GM19351 (cell line): ENCODE data around the gene EGFLAM.

Source experiments
- ATAC-seq: cut with Tn5 transposase; IDR thresholded peaks from one replicate; pipeline ENCODE4 v1.9.1; 2021; ENCODE audit warnings: mild to moderate bottlenecking, moderate library complexity; ENCODE audit not compliant: unreplicated experiment

The EGFLAM gene

DNA sequence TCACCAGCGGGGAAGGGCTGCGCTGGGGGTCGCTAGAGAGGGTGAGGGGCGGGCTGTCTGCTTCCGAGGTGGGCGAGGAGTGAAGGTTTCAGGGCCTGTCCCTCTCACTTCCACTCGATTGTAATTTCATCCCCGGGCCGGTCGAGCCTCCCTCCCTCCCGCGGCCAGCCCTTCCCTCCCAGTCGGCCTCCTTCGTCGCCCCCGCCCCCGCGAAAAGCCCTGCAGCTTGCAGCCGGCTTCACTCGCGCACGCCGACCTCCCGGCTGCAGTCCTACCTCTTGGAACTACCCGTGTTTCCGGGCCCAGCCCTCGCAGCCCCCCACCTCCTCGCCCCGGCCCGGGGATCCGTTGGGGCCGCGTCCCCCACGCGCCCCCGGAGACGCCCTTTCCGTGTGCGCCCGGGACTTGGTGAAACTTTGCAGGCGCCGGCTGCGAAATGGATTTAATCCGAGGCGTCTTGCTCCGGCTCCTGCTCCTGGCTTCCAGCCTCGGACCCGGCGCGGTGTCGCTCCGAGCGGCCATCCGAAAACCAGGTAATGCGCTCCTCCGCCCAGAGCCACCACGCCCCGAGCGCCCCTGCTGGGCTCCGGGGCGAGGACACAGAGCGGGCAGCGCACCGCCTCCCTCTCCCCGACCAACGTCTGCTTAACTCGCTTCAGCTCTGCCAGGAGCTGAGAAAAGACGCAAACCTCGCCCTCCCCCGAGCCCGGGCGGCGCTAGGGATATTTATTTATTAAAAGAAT, at the start of gene EGFLAM:
Gene EGFLAM, plus strand, starts transcription at position 241 of the 743 bp plus-strand sequence. Its CDS starts 196 bp downstream, at position 437.
- no peak for ATAC-seq

DNA sequence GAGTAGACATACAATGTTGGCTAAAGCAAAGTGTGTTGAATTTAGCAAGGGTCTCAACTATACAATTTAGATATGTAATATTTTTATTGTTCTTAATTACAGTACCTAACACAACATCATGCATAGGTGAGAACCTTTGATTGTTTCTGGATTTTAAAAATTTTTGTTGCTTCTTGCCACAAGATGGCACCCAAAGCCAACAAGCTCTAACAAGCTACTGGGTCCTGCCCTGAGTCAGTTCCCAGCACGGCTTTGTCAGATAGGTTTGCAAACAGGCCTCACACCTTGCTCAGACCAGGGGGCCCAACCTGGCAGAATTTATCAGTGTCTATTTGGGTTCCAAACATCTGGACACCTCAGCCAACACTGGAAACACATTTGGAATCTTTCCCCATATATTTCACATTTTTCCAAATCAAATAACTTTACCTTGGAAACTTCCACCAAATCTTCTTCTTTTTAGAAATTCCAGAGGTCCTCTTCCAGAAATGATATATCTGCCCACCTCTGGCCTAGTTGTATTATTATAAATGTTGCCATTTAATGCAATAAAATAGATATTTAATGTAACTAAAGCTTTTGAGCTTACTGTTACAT, 49.5 kb upstream of the EGFLAM start:
- ATAC-seq: no peak

DNA sequence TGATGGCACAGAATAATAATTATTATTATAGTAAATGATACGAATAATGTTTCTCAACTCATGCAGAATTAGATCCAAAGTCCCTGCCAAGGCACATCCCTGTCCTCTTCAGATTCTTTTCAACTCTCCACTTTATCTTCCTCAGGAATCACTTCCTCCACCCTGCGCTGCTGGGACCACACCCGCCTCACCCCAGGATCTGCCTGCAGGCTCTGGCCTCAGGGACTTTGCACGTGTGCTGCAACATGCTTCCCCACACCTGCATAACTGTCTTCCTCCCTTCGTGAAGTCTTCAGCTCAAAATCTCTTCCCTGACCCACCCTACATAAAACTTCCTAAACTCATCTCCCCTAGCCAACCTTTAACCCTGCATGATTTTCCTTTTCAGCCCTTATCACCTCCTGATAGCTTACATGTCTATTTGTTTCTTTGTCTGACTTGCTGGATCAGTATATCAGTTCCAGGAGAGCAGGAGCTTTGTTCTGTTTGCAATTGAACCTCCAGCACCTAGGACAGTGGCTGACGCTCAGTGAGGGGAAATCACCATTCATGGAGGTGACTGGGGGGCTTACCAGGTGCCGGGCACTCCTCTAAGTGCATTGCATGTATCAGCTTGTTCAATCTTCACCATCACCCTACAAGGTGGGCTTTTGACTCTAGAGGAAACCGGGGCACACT, 47.5 kb upstream of the EGFLAM start:
- no peak for ATAC-seq

DNA sequence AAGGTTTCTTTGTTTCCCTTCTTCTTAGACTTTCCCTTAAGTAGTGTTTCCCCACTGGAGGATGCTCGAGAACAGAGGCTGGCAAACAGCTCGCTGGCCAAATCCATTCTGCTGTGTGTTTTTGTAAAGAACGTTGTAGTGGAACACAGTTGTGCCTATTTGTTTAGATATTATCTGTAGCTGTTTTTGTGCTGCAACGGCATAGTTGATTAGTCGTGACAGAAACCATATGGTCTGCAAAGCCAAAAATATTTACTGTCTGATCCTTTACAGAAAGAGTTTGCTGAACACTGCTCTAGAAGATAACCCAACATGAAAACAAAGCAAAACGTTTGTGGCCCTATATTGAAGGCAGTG, 47.0 kb upstream of the EGFLAM start:
- no peak for ATAC-seq

DNA sequence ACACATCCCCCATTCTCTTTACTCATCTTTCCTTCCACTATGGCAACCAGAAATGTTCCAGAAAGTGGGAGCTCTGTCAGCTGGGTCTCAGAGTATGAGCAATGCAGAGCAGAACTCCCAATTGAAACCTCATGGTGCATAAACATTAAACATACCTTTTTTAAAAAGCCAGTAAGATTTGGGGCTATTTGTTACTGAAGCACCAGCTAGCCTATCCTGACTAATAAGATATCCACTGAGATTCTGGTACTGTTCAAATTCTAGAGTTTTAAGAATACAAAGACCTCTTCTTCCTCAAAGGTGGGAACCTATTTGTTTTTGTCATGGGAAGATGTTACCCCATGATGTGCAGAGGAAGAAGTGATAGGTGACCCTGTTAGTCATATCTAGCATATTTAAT, 46.1 kb upstream of the EGFLAM start:
- no peak for ATAC-seq

DNA sequence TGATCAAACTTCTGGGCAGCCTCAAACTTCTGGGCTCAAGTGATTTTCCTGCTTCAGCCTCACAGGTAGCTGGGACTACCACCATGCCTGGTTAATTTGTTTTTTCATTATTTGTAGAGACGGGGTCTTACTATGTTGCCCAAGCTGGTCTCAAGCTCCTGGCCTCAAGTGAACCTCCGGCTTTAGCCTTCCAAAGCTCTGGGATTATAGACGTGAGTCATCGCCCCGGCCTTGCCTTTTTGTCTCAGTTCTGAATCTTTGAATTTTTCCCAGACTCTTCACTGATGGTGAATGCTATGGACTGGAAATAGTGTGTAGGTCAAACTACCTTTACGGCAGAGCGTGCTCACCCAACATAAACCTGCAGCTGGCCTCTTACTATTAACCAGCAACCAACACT, 32.3 kb upstream of the EGFLAM start:
- no peak for ATAC-seq

DNA sequence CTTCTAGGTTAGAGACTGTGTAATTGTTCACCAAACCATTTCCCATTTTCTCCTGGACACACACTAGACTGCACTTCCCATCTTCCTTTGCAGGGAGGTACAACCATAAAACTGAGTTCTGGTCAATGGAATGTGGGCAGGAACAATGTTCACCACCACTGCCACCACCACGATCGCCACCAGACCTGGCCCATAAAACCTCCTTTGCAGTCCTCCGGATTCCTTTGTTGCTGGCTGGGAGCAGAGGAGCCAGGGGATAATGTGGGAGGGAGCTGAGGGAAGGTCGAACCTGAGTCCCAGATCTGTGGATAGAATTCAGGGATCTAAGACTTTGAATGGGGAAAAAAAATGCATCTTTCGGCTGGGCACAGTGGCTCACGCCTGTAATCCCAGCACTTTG, 29.4 kb upstream of the EGFLAM start:
- no peak for ATAC-seq

DNA sequence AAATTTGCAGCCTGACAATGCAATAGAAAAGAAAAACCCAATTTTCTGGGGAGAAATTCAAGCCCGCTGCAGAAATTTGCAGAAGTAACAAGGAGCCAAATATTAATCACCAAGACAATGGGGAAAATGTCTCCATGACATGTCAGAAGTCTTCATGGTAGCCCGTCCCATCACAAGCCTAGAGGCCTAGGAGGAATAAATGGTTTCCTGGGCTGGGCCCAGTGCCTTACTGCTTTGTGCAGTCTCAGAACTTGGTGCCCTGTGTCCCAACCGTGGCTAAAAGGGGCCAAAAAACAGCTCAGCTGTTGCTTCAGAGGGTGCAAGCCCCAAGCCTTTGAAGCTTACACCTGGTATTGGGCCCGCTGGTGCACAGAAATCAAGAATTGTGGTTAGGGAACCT, 23.6 kb upstream of the EGFLAM start:
- no peak for ATAC-seq

DNA sequence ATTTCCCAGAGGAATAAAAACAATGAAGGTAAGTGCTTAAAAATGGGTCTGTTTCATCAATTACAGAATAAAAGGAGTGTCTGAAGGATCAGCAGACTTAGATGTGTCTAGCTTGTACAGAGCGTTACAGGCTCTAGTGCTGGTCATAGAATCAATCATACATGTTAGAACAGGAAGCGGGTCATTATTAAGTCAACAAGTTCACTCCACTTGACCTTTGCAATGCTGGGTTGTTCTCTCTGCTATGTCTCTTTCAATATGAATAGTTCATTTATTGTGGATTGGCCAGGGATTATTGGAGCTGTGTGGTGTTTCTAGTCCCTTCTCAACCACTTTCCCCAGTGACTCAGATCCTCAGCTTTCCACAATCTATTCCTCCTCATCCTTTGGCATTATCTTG, 20.7 kb upstream of the EGFLAM start:
- no peak for ATAC-seq

DNA sequence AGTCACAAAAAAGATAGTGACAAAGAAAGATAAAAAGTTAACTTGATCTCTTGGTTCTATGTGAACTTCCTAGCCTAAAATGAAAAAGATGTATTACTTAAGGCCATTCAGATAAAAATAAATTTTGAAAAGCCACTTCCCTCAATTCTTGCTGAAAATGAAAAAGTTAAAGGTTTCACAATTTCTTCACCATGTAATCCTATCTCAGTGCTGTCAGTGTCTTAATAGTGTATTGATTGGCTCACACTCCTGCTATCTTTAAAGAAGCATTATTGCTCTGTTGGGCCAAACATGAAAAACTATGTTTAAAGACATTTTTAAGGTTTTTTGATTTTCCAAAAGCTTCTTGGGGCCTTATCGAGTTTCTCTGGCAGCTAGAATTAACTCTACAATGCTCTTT, 18.1 kb upstream of the EGFLAM start:
- ATAC-seq: no peak

DNA sequence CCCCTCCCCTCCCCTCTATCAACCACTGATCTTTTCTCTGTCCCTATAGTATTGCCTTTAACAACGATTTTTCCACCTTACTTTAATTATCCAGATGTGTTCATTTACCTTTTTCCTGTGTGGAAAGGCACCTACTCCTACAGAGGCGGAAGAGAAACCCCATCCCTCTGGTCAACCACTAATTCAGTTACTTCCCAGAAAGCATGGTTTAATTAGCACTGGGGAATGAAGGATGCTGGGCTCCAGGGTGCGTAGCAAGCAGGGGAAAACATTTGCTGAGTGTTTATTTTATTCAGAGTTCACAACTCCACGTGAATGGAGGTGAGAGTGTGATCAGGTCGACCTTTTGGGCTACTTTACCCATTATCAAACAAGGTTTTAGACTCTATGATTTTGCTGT, 16.7 kb upstream of the EGFLAM start:
- no peak for ATAC-seq

DNA sequence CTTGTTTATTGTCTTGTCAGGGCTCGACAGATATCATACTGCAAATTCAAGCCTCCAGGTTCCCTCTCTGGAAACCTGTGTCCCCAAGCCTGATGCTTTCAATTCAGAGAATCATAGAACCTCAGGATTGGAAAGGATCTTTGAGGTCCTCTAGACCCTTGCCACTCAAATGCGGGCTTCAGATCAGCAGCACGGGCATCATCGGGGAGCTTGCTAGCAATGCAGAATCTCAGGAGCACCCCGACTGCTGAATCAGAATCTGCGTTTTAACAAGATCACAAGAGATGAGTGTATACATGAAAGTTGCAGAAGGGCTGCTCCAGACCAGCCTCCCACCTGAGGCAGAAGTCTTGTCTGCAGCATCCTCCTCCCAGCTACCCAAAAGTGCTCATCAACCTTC, 13.1 kb upstream of the EGFLAM start:
- ATAC-seq: no peak

DNA sequence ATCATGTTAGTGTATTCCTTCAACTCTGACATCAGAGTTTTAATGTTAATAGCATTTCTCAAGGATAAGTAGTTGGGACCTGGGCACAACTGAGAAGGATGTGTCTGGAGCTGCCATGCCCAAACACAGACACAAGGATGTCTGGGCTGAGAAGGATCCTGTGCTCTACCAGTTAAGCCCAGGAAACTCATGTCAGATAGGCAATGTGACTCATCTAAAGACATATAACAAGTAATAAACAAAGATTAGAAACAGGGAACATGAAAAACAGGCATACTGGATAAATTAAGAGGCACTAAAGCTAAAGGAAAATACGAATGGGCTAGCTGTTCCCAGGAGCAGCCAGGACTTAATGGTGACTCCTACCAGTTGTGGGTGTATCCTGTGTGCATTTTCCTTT, 9.1 kb upstream of the EGFLAM start:
- ATAC-seq: no peak

DNA sequence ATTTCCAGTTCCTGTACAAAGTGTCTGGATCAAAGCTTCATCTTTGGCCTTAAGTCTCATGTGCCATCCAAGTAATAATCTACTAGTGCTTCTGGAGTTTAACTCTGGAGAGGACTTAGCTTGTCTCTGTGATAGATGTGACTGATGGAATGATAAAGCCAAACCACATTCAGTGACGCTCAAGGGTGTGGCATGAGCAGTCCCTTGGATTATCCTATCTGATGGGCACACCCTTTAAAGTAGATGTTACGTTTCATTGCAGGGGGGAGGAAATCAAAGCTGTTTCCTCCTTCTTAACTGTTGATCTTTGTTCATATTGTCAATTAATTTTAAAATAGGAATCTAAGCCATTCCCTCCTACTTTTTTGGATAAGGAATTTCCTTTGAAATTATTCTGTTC, 8.5 kb upstream of the EGFLAM start:
- ATAC-seq: no peak

DNA sequence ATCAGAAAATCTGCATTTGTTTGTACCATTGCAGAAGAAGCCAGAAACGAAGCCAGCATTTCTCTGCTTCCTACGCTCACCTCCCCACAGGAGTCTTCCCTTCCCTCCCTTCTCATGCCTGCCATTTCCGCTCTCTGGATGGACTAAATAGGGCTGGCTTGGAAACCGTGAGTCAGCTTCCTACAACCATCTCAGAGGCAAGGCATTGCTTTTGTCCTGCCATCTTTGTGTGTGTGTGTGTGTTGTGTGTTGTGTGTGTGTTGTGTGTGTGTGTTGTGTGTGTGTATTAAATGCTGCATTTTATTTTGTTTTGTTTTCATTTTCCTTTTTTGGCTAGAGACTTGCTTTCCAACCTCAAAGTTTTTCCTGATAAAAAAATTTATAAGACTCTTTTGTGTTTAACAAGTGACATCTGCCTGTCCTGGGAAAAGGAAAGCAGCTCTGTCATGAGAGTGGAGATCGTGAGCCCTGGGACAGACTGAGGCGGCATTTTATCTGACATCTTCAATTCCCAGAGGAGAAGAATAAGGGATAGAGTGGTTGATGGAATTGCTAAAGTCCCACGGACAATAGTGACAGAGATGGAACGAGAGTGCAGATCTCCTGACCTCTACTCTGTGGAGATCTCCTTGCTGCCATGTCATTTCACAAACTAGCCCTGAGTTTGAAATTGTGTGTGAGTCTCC, 7.5 kb upstream of the EGFLAM start:
- no peak for ATAC-seq

DNA sequence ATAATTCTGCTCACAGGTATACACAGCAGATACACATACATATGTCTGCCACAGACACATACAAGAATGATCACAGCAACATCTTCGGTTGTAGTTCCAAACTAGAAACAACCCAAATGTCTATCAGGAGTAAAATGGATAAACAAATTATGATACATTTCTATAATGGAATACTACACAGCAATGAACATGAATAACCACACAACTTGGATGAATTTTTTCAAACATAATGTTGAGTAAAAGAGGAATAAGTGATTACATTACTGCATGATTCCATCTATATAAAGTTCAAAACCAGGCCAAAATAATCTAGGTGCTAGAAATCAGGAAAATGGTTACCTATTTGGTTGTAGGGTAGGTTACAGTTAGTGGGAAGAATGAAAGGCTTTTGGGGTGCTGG, 4.6 kb upstream of the EGFLAM start:
- no peak for ATAC-seq

DNA sequence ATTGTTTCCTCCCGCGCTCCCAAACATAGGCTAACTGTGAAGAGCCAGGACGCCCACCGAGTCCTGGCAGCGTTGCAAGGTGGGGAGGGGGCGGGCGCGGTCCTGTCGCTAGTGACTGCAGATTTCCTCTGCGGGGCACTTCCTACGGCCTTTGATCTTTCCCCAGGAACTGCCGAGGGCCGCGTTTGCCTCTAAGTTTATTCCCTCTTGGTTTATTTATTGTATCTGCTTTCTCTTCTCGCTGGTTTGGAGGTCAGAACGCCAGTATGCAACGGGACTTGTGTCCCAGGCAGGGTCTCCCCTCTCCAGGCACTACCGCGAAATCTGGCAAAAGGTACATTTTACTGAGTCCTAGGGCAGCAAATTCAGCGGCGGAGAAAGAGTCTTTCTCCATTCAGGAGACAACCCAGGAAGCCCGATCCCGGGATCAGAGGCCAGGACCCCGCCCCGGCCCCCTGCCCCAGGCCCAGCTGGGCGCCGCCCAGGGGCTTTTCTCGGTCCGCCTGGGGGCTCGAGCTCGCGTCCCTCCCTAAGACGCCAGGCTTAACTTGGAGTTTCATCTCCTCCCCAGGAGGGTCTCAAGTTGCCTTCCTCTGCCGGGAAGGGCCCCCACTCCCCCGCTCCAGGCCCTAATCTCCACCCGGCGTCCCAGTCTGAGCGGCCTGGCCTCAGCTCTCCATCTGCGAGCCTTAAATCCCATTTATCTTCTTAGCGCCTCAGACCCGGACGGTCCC, 884 bp upstream of the EGFLAM start:
- ATAC-seq: no peak

DNA sequence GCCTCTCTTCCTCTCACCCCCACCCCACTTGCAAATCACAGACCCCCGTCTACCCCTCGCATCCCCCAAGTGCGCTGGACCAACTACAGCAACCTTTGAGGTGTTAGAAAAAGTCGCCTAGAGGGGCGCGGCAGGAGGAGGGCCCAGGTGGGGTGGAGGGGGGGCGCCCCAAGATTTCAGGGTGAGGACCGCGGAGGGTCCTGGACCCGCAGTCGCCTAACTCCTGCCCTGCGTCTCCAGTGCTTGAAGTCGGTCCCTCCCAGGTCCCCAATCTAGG, 379 bp upstream of the EGFLAM start:
- ATAC-seq: no peak

DNA sequence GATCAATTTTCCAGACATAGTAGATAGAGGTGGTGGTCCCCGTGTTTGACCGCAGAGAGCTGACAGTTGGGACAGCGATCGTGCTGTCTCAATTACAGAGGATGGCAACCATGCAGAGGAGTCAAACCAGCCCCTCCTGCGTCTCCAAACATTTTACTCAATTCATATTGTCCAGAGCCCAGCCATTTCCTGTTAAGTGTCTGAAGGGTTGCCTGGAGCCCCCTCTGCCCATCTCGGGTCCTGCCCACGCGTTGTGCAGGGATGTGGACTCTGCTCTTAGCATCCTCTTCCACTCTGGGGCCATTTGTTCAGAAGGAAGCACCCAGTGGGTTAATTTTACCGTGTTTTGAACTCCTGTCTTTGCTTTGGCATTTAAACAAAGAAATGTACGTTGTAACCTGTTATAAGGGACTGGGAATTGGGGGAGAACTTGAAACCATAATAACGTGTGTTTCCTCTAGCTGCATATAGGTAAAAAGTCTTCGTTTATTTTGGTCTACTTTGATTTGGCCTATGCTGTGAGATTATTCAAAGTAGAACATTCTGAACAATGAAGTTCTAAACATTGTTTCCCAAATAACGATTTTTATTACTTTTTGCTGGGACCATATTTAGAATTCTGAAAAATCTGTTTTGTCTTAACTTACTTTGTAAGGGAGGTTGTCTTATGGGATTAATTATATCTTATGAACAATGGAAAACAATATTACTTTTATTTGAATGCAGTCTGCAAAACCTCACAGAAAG, 876 bp downstream of the EGFLAM start:
- ATAC-seq: no peak

DNA sequence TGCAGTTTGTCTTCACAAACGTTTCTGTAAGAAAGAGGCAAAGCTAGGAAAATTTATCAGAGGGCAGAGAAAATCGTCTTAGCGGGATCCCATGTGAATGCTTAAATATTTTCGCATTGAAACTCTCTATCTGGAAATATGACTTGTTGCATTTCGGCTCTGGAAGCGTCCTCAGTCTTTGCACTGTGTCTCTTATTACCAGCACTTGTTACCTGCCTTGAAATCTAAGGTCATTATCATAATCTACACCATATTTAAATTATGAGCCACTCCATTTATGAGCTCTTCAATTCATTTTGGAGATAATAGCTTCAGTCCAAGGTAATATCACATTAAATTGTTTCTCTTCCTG, 1.4 kb downstream of the EGFLAM start:
- ATAC-seq: no peak

DNA sequence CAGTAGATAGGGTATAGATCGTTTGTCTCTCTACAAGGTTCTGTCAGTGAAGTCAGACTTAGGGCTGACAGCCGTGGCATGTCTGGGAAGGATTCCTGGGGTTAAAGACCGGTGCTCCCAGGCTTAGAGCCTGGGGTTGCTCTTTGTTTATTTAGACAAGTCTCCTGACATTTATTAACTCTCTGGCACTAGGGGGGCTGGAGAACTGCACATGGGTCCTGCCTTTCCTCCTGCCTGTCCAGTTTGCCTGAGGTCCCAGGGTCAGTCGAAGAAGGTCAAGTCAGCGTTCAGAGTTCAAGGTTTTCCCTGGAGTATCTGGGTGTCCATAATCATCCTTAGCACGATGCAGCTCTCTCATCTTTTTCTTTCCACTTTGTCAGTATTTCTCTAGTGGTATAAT, 5.6 kb downstream of the EGFLAM start:
- no peak for ATAC-seq
